ENCODE results near the gene SESN1. TPM values are rescaled to one million over a fixed set of nuclear protein-coding genes. Genes with fewer than 3 reads are reported as not detected.
"Not testable (repeated sequence)": the region's sequence is repeated elsewhere in the genome, so short reads cannot be mapped to it uniquely, and the experiment has no call there.

The SESN1 gene
- polyA plus RNA-seq, 4 donors = 25.0 to 31.1 (median 27.5) TPM

DNA sequence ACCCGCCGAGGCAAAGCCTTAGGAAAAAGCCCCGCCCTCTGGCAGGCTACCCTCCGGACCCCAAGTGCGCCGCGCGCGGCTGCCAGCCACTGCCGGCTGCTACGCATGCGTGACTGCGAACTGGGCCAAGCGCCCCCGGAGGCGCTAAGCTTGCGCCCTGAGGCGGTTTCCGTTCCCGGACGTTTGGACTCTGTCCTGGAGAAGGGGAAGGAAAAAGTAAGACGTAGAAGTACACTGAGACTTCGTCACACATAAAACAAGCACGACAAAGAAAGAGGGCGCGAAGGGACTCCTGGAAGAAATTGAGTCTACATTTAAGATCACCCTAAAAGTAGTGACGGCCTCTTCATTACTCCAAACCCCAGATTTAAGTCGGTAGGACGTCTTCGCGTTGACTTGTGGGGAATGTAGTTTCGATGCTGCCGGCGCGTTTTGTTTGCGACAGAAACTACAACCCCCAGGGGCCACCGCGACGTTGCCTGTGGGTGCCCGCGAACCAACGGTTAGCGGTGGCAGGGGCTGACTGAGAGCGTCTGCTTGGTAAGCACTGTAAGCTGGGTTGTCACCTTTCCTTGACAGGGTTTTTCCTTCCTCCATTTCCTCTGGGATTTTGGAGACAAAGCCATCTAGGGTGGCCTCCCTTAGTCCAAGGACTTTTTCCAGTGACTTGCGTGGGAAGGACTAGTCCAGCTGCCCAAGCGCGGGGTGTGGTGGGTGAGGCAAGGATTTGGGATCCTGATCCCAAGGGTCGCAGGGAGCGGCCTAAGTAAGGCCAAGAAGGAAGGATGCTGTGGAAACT is 589 bp upstream of the SESN1 start, which contains the start of gene CEP57L1:
TSS of gene CEP57L1 (plus strand) at position 472 of the 799 bp plus-strand sequence. CDS start 49,715 bp downstream, outside the sequence.
- DNase-seq (ENCODE audit: low read depth in 4 of 4, low spot score in 3 of 4) = peak; percentile 94 to 98 (median 96)

DNA sequence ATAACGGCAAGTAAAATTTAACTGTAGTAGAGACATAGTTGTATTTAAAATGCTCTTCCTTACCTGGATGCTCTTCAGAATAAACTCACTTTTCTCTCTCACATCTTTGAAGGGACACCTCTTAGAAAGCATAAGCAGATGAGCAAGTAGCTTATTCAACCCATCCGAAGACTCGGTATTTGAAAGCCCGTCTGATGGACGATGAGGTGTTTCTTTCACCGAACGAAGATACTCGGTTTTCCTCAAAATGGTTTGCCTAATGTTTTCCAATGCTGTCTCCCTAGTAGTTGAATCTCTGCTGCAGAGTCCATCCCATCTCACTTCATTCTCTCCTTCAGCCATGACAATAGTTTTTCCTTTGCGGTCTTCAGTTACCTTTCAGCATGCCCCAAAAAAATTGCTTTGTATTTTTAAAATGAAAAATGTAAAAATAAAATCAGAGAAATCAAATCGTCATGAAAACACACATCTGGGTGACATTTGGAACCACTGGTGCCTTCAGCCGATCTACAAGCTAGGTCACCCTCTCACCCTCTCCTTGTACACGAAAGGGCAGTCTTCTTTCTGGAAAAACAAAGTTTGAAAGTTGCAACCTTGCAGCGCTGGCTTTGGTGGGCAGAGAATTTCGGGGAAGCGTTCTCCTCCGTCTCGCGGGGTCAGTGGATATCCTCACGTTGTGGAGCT is 772 bp downstream of the SESN1 start:
- no peak for DNase-seq (ENCODE audit: low read depth in 4 of 4, low spot score in 3 of 4)

DNA sequence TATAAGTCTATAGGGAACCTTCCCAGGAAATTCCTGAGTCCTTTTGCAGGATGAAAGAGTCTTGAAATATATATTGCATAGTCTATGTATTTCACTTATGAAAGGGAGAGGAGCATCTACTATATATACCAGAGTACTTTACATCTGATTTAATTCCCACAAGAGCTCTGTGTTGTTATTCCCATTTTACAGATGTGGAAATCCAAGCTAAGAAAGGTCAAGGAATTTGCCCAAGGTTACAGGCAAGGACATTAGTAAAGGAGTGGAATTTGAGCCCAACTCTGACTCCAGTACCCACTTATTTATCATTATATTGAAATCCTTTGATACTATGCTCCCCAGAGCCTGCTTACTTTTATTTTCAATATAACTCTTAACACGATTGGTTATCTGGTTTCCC is 2.6 kb downstream of the SESN1 start:
- DNase-seq (ENCODE audit: low read depth in 4 of 4, low spot score in 3 of 4) = no peak

DNA sequence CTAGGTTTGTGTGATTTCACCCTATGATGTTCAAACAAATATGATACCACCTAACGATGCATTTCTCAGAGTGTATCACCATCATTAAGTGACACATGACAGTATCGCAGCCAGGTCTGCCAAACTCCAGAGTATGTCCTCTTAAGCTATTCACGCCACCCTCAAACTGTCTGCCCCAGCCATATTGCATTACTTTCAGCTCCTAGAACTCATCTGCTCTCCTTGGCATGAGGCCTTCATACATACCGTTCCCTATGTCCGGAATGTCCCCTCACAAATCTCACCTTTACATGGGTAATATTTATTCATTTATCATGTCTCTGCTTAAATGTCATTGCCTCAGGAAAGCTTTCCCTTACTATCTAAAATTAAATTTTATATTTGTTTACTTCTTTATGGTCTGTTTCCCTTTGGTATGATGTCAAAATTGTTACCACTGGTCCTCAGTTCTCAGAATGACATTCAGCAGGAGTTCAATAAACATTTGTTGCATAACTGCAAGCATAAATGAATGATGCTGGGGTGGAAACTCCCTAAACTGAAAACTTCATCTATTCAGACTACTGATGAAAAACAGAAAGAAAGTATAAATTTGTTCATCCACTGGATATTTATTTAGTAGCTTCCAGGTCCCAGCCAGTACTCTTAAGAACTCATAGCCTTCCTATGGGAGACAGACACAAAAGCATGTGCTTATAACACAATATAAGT is 3.2 kb downstream of the SESN1 start:
- no peak for DNase-seq (ENCODE audit: low read depth in 4 of 4, low spot score in 3 of 4)

DNA sequence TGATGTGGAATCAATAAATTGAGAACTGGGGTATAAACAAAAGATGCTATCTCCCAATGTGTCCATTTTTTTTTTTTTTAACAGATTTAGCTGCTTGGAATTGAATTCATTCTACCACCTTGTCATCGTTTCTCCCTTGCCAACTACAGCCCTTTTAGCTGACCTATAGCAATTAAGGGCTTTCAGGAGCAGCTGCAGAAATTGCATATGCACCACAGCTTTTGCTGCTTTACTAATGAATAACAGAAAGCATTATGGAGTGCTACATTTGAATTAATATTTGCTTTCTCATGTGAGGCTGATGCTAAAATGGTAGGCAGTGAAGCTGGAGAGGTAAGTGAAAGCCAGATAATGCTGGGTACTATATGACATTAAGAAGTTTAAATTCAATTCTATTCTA is 5.7 kb downstream of the SESN1 start:
- DNase-seq (ENCODE audit: low read depth in 4 of 4, low spot score in 3 of 4) = no peak

DNA sequence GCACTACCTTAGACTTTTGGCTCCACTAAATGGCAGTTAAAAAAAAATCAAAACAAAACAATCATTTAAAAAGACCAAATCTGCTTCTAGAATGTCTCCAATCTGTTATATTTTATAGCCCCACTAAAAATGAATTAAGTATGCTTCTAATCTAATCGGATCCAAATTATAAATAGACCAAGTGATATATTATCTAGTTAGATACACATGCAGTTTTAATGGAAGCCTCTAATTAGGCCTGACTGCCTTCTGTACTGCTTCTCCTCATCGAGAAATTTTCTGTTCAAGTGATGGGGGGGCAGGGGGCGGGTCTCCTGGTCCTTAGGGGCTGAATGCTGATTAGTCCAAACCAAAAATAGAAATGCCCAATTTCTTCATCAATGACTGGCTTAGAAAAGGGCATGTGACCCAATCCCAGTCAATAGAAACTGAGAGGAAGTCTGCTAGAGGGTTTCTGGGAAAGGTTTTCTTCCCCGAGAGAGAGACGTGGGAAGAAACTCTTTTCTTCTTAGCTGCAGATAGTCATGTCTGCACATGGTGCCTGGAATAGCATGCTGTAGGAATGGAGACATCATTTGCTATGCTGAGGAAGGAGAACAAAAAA is 6.9 kb downstream of the SESN1 start:
- DNase-seq (ENCODE audit: low read depth in 4 of 4, low spot score in 3 of 4) = no peak

DNA sequence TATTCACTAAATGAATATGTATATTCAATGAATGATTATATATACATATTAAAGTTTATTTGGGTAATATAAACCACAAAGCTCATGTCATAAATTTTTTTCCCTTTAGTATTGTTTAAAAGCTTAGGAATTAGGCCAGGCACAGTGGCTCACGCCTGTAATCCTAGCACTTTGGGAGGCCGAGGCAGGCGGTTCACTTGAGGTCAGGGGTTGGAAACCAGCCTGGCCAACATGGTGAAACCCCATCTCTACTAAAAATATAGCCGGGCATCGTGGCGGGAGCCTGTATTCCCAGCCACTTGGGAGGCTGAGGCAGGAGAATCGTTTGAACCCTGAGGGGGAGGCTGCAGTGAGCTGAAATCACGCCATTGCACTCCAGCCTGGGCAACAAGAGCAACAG is 10.5 kb downstream of the SESN1 start:
- DNase-seq (ENCODE audit: low read depth in 4 of 4, low spot score in 3 of 4) = not testable (repeated sequence)

DNA sequence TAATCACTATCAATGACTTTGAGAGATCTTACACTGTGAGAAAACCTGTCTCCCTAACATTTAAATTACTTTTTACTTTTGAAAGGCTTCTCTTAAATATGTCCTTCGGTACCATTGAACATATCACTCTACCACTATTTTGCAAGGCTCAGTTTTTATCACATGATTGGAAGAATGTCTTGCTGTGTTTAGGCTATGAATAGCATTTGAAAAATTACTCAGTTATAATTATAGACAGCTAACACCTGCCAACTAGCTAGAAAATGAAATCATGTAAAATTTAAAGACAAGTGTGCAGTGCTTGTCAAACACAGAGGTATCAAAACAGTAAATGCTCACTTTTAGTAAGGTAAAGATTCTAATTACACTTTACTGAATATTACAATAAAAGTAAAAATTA is 11.0 kb downstream of the SESN1 start:
- no peak for DNase-seq (ENCODE audit: low read depth in 4 of 4, low spot score in 3 of 4)

DNA sequence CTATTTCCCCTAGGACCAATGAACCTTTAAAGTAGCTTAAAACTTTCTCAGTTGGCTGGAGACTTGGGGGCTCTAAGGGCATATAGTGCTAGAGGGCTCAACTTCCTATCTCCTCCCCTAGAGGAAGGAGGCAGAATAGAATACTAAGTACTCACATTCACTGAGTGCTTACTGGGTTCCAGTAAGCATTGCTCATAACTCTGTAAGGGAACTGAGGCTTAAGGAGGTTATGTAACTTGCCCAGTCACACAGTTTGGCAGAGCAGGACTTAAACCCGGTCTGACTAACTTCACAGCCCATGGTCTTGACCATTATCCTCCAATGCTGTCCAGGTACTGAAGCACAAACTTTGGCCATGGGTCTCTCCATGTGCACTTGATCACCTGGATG is 12.5 kb downstream of the SESN1 start:
- no peak for DNase-seq (ENCODE audit: low read depth in 4 of 4, low spot score in 3 of 4)

DNA sequence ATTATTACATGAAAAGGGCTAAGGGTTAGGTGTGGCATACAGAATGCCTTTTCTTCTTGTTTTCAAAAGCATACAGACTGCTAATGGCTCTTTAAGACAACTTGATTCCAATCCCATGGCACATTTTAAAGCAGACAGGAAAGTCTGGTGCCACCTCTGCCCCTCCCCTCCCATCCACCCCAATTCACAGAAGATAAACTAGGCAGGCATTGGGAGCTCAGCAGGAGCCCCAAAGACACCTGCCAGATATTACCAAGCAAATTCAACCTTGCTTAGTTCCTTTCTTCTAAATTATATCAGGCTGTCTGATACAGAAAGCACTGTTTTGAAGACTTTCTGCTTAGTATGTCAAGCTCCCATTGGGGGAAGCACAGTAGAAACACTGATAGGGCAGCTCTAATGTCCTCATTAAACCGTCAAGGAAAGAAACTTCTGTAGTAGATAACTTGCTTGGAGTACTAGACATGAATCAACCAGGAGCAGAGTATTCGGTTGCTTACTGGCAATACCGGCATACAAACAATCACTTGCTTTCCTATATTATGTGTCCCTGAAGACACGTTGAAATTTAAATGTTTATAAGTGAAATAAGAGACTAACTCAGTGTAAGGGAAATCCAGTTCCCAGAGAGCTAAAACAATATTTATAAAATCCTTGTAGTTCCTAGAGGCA is 13.0 kb downstream of the SESN1 start:
- no peak for DNase-seq (ENCODE audit: low read depth in 4 of 4, low spot score in 3 of 4)

DNA sequence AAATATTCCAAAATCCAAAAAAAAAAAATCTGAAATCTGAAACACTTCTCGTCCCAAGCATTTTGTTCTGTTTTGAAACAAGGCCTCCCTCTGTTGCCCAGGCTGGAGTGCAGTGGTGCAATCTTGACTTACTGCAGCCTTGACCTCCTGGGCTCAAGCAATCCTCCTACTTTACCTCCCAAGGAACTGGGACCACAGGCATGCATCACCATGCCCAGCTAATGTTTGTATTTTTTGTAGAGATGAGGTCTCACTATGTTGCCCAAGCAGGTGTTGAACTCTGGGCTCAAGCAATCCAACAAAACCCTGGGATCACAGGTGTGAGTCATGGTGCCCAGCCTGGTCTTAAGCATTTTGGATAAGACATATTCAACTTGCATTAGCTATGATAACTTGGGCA is 13.6 kb downstream of the SESN1 start:
- DNase-seq (ENCODE audit: low read depth in 4 of 4, low spot score in 3 of 4) = no peak

DNA sequence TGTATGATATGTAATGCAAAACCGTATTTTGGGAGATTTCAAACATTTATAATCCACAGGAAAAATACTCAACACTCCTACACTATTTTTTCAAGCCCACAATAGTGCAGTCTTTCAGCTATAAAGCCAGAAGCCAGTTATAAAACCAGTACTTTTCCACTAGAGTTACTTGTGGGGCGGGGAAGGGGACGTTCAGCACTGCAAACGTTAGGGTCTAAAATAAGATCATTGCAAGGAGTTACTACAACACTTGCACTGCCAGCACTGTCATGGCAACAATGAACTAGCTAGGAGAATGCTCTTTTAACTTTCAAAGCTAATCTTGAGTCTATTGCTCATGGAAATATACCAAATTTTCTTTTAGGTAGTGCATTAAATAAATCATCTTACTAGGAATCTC is 14.7 kb downstream of the SESN1 start:
- DNase-seq (ENCODE audit: low read depth in 4 of 4, low spot score in 3 of 4) = no peak

DNA sequence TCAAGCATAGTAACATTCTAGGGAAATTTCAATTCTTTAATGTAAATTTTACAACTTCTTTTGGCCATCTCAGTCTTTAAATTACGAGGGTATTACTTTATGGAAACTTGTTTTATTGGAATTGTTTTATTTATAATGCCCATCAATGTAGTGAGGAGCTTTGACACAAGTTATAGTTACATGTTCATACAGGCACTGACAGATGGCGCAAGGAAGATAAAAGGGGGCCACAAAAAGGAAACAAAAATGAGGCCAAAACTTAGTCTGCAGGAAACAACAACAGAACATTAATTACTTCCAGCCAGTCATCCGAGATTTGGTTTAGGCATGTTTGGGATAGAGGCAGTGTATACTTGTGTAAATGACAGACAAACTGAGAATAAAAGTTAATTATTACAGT is 18.3 kb downstream of the SESN1 start:
- DNase-seq (ENCODE audit: low read depth in 4 of 4, low spot score in 3 of 4) = no peak

DNA sequence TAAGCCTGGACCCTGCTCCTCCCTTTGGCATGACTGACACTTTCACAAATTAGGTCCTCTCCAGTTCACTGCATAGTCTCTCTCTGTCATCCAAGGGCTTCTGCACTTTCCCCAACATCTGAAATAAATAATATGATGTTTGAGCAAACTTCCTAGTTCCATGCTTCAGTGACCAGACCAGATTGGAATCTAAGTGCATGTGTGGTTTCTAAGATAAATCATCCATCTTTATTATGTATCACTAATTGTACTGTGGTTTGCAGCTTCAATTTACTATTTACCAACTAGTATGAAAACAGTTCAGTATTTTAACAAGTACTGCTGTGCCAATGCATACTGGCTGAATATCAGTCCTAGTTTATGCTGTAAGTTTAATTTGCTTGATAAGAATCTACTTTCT is 18.7 kb downstream of the SESN1 start:
- no peak for DNase-seq (ENCODE audit: low read depth in 4 of 4, low spot score in 3 of 4)

DNA sequence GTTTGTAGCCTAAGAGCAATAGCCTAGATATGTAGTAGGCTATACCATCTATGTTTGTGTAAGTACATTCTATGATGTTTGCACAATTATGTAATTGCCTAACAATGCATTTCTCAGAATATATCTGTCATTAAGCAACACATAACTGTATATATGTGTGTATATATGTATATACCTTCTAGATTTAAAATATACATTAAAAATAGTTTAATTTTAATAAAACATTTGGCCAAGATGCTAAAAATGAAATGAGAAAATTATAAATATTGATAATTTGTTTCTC is 20.6 kb downstream of the SESN1 start:
- no peak for DNase-seq (ENCODE audit: low read depth in 4 of 4, low spot score in 3 of 4)

DNA sequence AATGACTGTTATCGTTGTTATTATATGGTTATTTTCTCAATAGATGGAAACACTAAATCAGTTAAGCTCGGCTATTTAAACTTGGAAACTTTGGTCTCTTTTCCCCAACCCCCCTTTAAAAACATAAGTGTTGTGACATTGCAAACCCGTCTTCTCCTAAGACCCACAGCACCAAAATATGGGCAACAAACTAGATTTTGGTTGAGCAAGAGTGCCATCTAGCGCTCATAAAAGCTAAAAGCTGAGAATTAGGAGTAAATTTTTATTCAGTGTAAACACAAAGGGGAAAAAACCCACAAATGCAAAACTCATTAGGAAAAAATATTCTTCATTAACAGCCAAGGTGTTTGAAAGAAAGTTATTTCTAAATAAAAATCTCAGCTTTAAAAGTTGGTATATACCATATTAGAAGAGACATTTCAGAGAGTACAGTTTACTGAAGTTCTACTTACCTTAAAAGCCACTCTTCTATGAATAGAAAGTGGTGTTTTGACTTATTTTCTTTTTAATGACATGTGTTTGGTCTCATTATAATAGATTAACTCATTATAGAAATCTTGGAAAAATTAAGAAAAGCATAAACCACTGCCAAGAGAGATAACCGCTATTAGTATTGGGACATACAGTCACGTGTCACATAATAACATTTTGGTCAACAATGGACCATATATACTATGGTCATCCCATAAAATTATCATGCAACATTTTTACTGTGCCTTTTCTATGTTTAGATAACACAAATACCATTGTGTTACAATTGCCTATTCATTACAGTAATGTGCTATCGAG is 21.1 kb downstream of the SESN1 start:
- peak in 2 of 4 donors; percentile 58 to 63 for DNase-seq (ENCODE audit: low read depth in 4 of 4, low spot score in 3 of 4)

DNA sequence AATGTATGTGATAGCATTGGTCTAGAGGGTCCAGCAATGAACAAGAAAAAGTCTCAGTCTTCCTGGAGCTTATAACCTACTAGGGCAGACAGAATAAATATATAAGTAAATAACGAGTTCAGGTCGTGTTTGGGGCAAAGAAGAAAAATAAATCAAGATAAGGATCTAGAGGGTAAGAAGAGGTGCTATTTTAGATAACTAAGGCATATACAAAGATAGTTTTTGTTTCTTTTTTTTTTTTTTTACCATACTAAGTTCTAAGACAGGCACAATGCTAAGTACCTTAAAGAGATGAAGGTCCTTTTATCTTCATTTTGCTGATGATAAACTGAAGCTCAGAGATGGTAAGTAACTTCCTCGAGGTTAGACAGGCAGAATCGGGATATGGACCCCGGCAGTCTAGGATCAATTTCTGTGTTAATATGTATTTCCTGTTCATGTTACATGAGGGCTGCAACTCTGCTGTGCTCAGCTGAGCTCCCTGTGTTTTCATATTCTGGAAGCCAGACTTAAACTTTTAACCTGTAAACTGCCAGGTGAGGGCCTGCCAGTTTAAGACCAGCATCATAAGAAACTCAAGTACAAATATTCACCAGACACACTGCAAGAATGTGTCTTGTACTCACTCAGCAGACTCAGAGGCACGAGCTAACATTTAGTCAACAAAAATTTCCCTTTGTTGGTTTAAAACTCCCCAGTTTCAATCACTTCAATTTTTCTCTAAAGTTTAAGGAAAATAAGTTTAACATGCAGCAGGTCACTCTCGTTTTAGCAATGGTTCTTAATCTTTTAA is 23.3 kb downstream of the SESN1 start:
- no peak for DNase-seq (ENCODE audit: low read depth in 4 of 4, low spot score in 3 of 4)

DNA sequence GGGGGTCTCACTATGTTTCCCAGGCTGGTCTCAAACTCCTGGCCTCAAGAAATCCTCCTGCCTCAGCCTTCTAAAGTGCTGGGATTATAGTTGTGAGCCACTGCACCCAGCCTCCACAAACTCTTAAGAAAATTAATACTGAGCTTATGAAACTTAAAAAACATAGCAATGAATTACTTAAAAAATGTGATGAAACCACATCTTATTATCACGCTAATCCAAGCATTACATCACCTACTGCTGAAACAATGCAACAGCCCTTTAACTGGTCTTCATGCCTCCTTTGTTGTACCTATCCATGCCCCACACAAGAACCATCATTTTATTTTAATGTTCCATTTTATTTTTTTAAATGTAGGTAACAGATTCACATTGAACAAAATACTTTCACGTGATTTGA is 24.9 kb downstream of the SESN1 start:
- no peak for DNase-seq (ENCODE audit: low read depth in 4 of 4, low spot score in 3 of 4)

DNA sequence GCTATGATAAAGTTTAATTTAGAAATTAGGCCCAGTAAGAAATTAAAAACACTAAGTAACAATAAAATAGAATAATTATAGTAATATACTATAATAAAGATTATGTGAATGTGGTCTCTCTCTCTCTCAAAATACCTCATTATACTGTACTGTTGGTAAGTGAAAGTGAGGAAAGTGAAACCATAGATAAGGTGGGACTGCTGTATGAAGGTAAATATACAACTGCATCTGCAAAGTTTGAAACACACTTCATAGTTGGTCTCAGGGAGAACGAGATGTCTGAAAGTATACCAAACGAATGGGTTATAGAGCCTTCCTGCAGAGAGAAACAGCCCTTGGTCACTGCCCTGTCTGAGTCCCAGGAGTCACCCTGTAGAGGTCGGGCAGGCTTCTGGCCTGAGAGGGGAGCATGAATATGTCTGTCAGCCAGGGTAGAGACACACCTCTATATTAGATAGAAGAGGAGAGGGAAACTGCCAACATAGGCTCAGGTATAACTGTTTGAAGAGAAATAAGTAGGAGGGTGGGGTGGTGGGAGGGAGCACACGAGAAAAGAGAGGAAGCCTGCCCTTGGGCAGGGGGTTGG is 31.8 kb downstream of the SESN1 start:
- DNase-seq (ENCODE audit: low read depth in 4 of 4, low spot score in 3 of 4) = no peak

Data from left renal pelvis (tissue), 4 donors.